Measurements from ENCODE around the gene C12orf75.

DNA sequence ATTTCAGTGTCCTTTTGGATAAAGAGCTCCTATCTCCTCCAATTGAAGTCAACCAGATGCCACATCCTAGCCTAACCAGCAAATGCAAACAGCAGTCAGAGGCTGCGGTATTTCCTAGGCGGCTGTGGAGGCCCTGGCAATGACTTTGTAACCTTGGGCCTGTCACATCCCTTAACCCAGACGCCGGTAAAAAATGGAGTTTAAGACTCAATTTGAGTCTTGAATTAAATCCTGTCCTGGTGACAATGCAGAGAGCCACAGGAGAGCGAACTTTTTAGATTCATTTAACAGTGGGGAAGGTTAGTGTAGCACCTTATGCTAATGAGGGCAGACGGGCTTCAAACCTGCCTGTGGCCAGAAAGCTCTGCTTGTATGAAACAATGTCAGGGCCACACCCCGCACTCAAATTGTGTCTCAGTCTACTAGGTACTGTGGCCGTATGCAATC, 1.3 kb downstream of the C12orf75 start:
- TF ChIP-seq SIN3A (IDR thresholded peaks at IDR 0.05; ENCODE audit: low read depth, low read length) (no peak), ESRRA (IDR thresholded peaks at IDR 0.05; ENCODE audit: low read length) (no peak), NBN (IDR thresholded peaks at IDR 0.05) (no peak), FOXK2 (IDR thresholded peaks at IDR 0.05) (no peak), EZH2 (IDR thresholded peaks at IDR 0.05; ENCODE audit: borderline replicate concordance, control insufficient read depth, low read depth, low read length) (no peak)
- TF ChIP-seq, protein P1, sequence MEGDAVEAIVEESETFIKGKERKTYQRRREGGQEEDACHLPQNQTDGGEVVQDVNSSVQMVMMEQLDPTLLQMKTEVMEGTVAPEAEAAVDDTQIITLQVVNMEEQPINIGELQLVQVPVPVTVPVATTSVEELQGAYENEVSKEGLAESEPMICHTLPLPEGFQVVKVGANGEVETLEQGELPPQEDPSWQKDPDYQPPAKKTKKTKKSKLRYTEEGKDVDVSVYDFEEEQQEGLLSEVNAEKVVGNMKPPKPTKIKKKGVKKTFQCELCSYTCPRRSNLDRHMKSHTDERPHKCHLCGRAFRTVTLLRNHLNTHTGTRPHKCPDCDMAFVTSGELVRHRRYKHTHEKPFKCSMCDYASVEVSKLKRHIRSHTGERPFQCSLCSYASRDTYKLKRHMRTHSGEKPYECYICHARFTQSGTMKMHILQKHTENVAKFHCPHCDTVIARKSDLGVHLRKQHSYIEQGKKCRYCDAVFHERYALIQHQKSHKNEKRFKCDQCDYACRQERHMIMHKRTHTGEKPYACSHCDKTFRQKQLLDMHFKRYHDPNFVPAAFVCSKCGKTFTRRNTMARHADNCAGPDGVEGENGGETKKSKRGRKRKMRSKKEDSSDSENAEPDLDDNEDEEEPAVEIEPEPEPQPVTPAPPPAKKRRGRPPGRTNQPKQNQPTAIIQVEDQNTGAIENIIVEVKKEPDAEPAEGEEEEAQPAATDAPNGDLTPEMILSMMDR (IDR thresholded peaks at IDR 0.05 in 2 of 3, conservative IDR thresholded peaks at IDR 0.05 in 1 of 3; ENCODE audit: control insufficient read depth in 2 of 3, extremely low read depth in 1 of 3, insufficient read depth in 1 of 3, low read depth in 3 of 3, low read length in 3 of 3): no peak
- TF ChIP-seq, protein P2, sequence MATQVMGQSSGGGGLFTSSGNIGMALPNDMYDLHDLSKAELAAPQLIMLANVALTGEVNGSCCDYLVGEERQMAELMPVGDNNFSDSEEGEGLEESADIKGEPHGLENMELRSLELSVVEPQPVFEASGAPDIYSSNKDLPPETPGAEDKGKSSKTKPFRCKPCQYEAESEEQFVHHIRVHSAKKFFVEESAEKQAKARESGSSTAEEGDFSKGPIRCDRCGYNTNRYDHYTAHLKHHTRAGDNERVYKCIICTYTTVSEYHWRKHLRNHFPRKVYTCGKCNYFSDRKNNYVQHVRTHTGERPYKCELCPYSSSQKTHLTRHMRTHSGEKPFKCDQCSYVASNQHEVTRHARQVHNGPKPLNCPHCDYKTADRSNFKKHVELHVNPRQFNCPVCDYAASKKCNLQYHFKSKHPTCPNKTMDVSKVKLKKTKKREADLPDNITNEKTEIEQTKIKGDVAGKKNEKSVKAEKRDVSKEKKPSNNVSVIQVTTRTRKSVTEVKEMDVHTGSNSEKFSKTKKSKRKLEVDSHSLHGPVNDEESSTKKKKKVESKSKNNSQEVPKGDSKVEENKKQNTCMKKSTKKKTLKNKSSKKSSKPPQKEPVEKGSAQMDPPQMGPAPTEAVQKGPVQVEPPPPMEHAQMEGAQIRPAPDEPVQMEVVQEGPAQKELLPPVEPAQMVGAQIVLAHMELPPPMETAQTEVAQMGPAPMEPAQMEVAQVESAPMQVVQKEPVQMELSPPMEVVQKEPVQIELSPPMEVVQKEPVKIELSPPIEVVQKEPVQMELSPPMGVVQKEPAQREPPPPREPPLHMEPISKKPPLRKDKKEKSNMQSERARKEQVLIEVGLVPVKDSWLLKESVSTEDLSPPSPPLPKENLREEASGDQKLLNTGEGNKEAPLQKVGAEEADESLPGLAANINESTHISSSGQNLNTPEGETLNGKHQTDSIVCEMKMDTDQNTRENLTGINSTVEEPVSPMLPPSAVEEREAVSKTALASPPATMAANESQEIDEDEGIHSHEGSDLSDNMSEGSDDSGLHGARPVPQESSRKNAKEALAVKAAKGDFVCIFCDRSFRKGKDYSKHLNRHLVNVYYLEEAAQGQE (IDR thresholded peaks at IDR 0.05; ENCODE audit: low read depth, low read length): no peak
